Brain microvascular endothelial cell (primary cell): ENCODE measurements around the gene IFT43.
A peak's percentile ranks its signal among the peaks of the same experiment; 100 is the strongest.

ENCODE experiments used
- DNase-seq: peaks from one replicate; pipeline ENCODE4 v3.0.0-alpha.2; 2020
- H3K27ac ChIP-seq: fragments of 250-450 bp; sonication (Bioruptor Pico); 2 replicates; pipeline ENCODE4 v1.5.1; 2020; ENCODE audit warnings: mild to moderate bottlenecking, moderate library complexity
- H3K27me3 ChIP-seq: fragments of 250-450 bp; sonication (Bioruptor Pico); replicated peaks from 2 replicates; pipeline ENCODE4 v1.5.1; 2020; ENCODE audit warnings: mild to moderate bottlenecking
- H3K36me3 ChIP-seq: fragments of 250-450 bp; sonication (Bioruptor Pico); replicated peaks from 2 replicates; pipeline ENCODE4 v1.5.1; 2020; ENCODE audit warnings: mild to moderate bottlenecking
- H3K4me3 ChIP-seq: 2 replicates; pipeline ENCODE4 v1.5.1; 2011; ENCODE audit warnings: low read depth, mild to moderate bottlenecking, control low read depth, low read length, moderate library complexity
- in situ Hi-C: cut with HindIII; loops from 2 replicates; pipeline ENCODE4 v1.10.0; 2017; ENCODE audit warnings: low sequenced_read_pairs, low pct_ligation_motif_present
- TF ChIP-seq, protein P1 (sequence below): IDR thresholded peaks from 2 replicates; pipeline ENCODE4 v1.5.1; 2011; ENCODE audit warnings: low read depth, mild to moderate bottlenecking, moderate library complexity, low read length, control low read depth, inconsistent platforms; ENCODE audit errors: missing control alignments

The IFT43 gene

GRCh38 chr14:75980856-75981255 is 4.7 kb upstream of the IFT43 start:
- no peak overlapping the region for H3K4me3 ChIP-seq
- in situ Hi-C loops = no loop called here
- H3K27me3 ChIP-seq = no peaks in the 10 kb centered on the region
- TF ChIP-seq, protein P1, sequence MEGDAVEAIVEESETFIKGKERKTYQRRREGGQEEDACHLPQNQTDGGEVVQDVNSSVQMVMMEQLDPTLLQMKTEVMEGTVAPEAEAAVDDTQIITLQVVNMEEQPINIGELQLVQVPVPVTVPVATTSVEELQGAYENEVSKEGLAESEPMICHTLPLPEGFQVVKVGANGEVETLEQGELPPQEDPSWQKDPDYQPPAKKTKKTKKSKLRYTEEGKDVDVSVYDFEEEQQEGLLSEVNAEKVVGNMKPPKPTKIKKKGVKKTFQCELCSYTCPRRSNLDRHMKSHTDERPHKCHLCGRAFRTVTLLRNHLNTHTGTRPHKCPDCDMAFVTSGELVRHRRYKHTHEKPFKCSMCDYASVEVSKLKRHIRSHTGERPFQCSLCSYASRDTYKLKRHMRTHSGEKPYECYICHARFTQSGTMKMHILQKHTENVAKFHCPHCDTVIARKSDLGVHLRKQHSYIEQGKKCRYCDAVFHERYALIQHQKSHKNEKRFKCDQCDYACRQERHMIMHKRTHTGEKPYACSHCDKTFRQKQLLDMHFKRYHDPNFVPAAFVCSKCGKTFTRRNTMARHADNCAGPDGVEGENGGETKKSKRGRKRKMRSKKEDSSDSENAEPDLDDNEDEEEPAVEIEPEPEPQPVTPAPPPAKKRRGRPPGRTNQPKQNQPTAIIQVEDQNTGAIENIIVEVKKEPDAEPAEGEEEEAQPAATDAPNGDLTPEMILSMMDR = no peak
- no peak overlapping the region for H3K27ac ChIP-seq
- no peak for DNase-seq
- H3K36me3 ChIP-seq = no peaks in the 10 kb centered on the region

DNA sequence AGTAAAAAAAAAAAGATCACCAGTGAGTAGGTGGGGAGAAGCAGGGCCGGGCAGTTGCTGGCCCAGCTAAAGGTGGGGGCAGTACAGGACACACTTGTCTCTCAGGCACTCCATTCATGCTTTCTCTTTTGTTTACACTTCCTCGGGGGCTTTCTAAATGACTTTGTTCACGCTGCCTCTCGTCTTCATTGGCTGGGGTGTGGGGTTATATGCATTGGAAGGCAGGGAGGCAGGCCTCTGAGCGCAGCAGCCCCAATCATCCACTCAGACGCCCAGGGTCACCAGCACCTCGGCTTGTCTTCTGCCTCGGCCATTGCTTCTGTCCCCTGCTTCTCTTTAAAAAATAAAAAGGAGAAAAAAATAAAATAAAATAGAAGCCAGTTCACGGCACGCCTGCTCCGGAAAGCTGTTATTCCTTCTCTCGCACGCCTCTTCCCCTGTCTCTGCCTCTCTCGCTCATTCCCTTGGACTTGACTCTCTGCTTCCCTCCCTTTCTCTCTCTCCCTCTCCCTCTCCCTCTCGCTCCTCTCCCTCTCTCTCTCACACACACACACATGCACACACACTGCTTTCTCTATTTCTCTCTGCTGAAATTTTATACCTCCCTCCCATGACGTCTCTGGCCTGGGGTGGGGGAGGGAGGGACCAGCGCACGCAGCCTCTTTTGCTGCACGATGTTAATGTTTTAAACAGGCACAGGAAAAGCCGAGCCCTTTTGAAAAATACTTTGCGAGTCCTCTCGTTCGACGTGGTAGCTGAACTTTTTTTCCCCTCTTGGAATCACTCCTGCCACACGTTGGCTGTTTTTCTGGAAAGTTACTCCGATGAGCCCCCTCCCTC is 3.9 kb upstream of the IFT43 start, which contains the start of gene TGFB3:
TGFB3 (minus strand) TSS at position 570 of the 840 bp plus-strand sequence. CDS start 1,102 bp downstream, outside the sequence.
- peak; percentile 88 for DNase-seq
- H3K4me3 ChIP-seq = peak within 1 kb of the TSS; percentile 63
- no peaks in the 10 kb centered on the region for H3K36me3 ChIP-seq
- H3K27me3 ChIP-seq = no peaks in the 10 kb centered on the region
- in situ Hi-C loops = no loop called here
- TF ChIP-seq, protein P1 = no peak
- H3K27ac ChIP-seq = peak within 1 kb of the TSS; percentile 64

DNA sequence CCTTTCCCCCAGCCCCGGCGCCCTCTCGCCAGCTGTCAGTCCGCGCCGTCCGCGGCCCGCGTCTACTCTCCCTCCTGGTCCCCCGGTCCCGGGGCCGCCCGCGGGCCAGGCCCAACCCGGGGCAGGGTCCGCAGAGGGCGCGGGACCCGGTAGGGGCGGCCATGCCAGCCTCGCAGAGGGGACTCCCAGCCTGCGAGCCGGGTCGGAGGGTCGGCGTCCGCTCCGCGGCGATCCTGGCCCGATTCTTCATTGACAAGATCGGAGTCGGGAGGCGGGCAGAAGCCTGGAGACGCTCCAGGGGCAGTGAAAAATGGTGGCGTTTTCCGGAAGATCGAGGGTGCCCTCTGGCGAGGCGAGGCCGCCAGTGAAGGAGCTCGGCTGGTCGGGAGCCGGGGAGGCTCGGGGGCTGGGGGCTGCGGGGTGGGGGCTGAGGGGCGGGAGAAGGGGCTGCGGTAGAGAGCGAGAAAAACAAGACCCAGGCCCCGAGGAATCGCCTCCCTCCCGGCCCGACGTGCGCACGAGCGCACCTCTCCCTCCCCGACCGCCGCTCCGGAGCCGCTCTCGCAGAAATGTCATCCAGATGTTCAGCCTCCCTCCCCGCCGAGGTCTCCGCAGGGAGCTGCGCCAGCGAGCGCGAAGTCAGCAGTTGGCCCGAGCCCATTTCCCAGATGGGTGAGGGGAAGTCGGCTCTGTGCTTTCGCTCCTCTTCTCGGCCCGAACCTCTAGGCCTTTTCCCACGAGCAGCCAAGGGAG is 3.1 kb upstream of the IFT43 start:
- peak overlapping the region; percentile 64 for H3K27ac ChIP-seq
- in situ Hi-C loops = no loop called here
- peak; percentile 69 for DNase-seq
- TF ChIP-seq, protein P1 = peak; percentile 75
- H3K4me3 ChIP-seq = peak overlapping the region; percentile 63
- H3K36me3 ChIP-seq = no peaks in the 10 kb centered on the region
- no peaks in the 10 kb centered on the region for H3K27me3 ChIP-seq

GRCh38 chr14:75983019-75983358 is 2.6 kb upstream of the IFT43 start:
- no peak overlapping the region for H3K27ac ChIP-seq
- TF ChIP-seq, protein P1 = no peak
- in situ Hi-C loops = no loop called here
- H3K27me3 ChIP-seq = no peaks in the 10 kb centered on the region
- H3K4me3 ChIP-seq = peak overlapping the region; percentile 63
- no peak for DNase-seq
- H3K36me3 ChIP-seq = no peaks in the 10 kb centered on the region

DNA sequence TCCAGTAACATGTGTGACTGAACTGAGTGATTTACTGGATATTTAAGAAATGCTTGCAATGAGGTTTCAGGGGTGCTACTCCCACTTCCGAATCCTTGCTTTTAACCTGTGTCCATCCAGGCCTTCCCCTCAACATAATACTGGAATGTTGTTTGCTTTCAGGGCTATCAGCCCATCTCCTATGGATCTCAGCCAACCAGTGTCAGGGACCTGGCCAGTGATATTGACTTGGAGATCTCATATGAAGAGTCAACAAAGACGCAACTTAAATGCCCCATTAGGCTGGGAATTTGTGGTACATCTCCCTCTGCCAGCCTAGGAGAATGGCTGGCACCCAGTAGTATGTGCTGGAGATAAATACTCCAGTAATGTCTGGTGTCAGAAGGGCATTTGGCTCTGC is 889 bp upstream of the IFT43 start:
- no peaks in the 10 kb centered on the region for H3K36me3 ChIP-seq
- no peak overlapping the region for H3K4me3 ChIP-seq
- in situ Hi-C loops = no loop called here

More for the DNA sequence above, 889 bp upstream of the IFT43 start:
- TF ChIP-seq, protein P1 = no peak
- Histone ChIP-seq H3K27me3 (no peaks in the 10 kb centered on the region), H3K27ac (no peak overlapping the region)
- DNase-seq = no peak
